Rectal smooth muscle tissue (tissue), 1 donor: Measurements from ENCODE around the gene NUDT3.
"Not testable (repeated sequence)": the region's sequence is repeated elsewhere in the genome, so short reads cannot be mapped to it uniquely, and the experiment has no call there.

Source experiments
- H3K27ac ChIP-seq: one replicate; pipeline ENCODE4 v1.7.0; 2013; ENCODE audit warnings: low read depth, low read length, inconsistent platforms
- H3K27me3 ChIP-seq: one replicate; pipeline ENCODE4 v1.7.0; 2013; ENCODE audit warnings: low read length; ENCODE audit not compliant: control insufficient read depth, insufficient read depth
- H3K36me3 ChIP-seq: one replicate; pipeline ENCODE4 v1.7.0; 2013; ENCODE audit warnings: low read length; ENCODE audit not compliant: control insufficient read depth, insufficient read depth
- H3K4me1 ChIP-seq: one replicate; pipeline ENCODE4 v1.7.0; 2013; ENCODE audit warnings: low read length; ENCODE audit not compliant: control insufficient read depth, insufficient read depth
- H3K4me3 ChIP-seq: one replicate; pipeline ENCODE4 v1.7.0; 2013; ENCODE audit warnings: low read length
- H3K9ac ChIP-seq: one replicate; pipeline ENCODE4 v1.7.0; 2013; ENCODE audit warnings: low read length

Gene NUDT3

DNA sequence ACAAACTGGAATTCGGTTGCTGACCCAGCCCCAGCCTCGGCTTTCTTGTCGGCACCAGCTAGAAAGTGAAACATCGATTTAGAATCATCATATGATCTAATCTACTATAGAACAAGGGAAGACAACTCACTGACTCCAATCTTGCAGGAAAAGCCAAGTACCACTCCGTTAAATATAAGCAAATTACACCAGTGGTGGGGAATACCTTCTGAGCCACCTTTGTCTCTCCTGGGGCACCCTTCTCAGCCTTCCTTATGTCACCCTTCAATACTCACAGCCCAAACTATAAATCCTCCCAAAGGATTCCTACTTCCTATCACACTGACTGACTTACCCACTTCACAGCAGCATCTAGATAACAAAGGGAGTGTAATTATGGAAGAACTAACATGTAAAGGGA is 25.9 kb upstream of the NUDT3 start:
- Histone ChIP-seq H3K27me3 (no peaks in the 10 kb centered on the region), H3K27ac (no peak overlapping the region), H3K4me1 (peaks cover 5% of the 10 kb centered on the region), H3K4me3 (no peak overlapping the region), H3K36me3 (peaks cover 44% of the 10 kb centered on the region), H3K9ac (no peak overlapping the region)

DNA sequence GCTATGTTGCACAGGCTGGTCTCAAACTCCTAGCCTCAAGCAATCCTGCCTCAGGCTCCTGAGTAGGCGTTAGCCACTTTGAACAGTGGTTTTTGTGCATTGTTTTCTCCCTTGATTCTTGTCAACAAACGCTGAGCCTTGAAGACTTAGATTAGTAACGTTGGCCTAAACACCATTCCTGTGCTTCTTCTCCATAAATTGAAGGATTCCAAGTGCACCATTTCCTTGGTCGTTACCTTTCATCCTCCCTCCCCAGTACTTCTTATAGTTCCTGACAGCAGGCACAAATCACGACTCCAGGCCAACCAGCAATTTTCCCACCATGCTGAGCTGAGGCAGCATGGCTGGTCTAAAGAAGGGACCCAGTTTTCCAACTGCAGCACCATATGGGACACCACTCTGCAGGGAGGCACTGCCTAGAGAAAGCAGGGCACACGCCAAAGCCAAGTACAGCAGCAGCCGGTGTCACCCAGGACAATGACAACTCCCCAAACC is 24.5 kb upstream of the NUDT3 start:
- peaks cover 32% of the 10 kb centered on the region for H3K36me3 ChIP-seq
- H3K27ac ChIP-seq = no peak overlapping the region
- H3K9ac ChIP-seq = peak overlapping the region; percentile 16
- H3K4me1 ChIP-seq = peaks cover 5% of the 10 kb centered on the region
- H3K27me3 ChIP-seq = no peaks in the 10 kb centered on the region
- H3K4me3 ChIP-seq = no peak overlapping the region

- H3K4me1 ChIP-seq = peaks cover 5% of the 10 kb centered on the region
- H3K36me3 ChIP-seq = peaks cover 24% of the 10 kb centered on the region
- H3K27me3 ChIP-seq = no peaks in the 10 kb centered on the region
- no peak overlapping the region for H3K4me3 ChIP-seq
- no peak overlapping the region for H3K9ac ChIP-seq
- H3K27ac ChIP-seq = peak overlapping the region; percentile 35
Observed at GRCh38 chr6:34414999-34415858, 22.8 kb upstream of the NUDT3 start.

DNA sequence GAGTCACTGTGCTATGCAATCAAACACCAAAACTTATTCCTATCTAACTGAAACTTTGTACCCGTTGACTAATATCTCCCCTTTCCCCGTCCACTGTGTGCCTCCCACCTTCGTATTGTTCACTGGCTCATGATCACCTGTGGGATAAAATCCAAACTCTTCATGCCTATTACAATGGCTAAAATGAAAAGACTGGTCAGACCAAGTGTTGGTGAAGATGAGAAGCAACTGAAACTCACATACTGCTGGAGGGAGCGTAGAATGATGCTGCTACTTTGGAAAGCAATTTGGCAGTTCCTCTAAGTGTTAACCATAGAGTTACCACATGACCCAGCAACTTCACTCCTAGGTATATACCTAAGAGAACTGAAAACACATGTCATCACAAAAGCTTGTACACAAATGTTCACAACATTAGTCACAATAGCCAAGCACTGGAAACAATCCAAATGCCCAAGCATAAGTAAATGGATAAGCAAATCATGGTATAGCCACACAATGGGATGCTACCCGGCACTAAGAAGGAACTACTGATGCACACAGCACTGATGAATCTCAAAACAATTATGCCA is 20.3 kb upstream of the NUDT3 start:
- peaks cover 11% of the 10 kb centered on the region for H3K36me3 ChIP-seq
- no peaks in the 10 kb centered on the region for H3K27me3 ChIP-seq
- no peak overlapping the region for H3K4me3 ChIP-seq
- H3K27ac ChIP-seq = no peak overlapping the region
- no peak overlapping the region for H3K9ac ChIP-seq
- peaks cover 5% of the 10 kb centered on the region for H3K4me1 ChIP-seq

- Histone ChIP-seq H3K27ac (no peak overlapping the region), H3K36me3 (peaks cover 4% of the 10 kb centered on the region), H3K4me1 (peaks cover 5% of the 10 kb centered on the region), H3K27me3 (no peaks in the 10 kb centered on the region), H3K9ac (no peak overlapping the region), H3K4me3 (no peak overlapping the region)
Observed at GRCh38 chr6:34412016-34412415, 19.5 kb upstream of the NUDT3 start.

DNA sequence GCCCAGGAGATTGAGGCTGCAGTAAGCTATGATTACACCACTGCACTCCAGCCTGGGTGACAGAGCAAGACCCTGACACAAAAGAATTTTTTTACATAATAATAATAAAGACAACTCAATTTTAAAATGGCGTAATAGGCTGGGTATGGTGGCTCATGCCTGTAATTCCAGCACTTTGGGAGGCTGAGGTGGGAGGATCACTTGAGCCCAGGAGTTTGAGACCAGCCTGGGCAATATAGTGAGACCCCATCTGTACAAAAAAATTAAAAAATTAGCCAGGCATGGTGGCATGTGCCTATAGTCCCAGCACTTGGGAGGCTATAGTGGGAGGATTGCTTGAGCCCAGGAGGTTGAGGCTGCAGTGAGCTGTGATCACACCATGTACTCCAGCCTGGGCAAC is 15.4 kb upstream of the NUDT3 start:
- H3K36me3 ChIP-seq, H3K27ac ChIP-seq, H3K27me3 ChIP-seq, H3K9ac ChIP-seq, H3K4me3 ChIP-seq, H3K4me1 ChIP-seq: not testable (repeated sequence)

- H3K4me1 ChIP-seq = peaks cover 3% of the 10 kb centered on the region
Observed at GRCh38 chr6:34396518-34396917, 4.0 kb upstream of the NUDT3 start.

DNA sequence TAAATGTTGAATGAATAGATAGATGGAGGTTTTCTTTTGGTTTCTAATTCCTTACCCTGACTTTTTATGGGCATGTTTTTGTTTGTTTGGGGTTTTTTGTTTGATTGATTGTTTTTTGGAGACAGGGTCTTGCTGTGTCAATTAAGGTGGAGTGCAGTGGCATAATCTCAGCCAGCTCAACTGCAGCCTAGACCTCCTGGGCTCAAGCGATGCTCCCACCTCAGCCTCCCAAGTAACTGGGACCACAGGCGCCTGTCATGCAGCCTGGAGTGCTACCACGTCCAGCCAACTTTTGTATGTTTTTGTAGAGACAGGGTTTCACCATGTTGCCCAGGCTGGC is 1.5 kb upstream of the NUDT3 start:
- Histone ChIP-seq H3K9ac (no peak overlapping the region), H3K4me3 (no peak overlapping the region), H3K36me3 (no peaks in the 10 kb centered on the region), H3K27me3 (no peaks in the 10 kb centered on the region), H3K27ac (no peak overlapping the region), H3K4me1 (peaks cover 11% of the 10 kb centered on the region)

More at GRCh38 chr6:34396518-34396917, 4.0 kb upstream of the NUDT3 start:
- Histone ChIP-seq H3K27ac (no peak overlapping the region), H3K4me3 (no peak overlapping the region), H3K36me3 (no peaks in the 10 kb centered on the region), H3K27me3 (no peaks in the 10 kb centered on the region), H3K9ac (no peak overlapping the region)

GRCh38 chr6:34393191-34393965 is 909 bp upstream of the NUDT3 start:
- Histone ChIP-seq H3K4me3 (peak overlapping the region; percentile 83), H3K27ac (peak overlapping the region; percentile 87), H3K36me3 (no peaks in the 10 kb centered on the region), H3K27me3 (no peaks in the 10 kb centered on the region), H3K9ac (no peak overlapping the region), H3K4me1 (peaks cover 11% of the 10 kb centered on the region)

DNA sequence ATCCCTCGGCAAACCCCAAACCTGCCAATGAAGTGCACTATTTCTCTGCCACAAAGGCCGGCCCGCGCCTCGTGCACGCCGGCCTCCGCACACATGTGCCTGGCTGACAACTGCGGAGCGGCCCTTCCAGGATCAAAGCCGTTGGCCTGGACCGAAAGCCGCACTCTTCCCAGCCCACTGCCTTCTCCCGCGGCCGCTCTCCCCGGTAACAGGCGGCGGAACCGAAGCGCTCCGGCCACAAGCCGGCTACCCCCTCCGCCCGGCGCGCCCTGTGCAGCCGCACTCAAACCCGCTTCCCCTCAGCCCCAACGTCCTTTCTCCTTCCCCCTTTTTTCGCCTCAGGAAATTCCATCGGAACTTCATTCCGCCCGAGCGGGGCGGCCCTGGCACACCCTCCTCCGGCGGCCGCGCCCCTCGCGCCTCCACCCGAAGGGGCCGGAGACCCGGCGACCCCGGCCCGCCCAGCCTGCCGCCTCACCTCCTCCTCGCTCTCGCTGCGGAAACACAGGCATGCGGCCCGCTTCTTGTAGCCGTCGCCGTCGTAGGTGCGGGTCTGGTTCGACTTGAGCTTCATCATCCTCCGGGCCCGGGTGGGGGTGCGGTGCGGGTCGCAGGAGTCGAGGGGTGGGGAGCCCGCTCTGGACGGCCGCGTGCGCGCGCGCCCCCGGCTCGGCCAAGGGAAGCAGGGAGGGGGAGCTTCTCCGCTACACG is 528 bp downstream of the NUDT3 start:
- H3K4me1 ChIP-seq = peaks cover 11% of the 10 kb centered on the region
- H3K4me3 ChIP-seq = peak overlapping the region; percentile 83
- peak overlapping the region; percentile 90 for H3K9ac ChIP-seq
- H3K27me3 ChIP-seq = no peaks in the 10 kb centered on the region
- H3K27ac ChIP-seq = peak overlapping the region; percentile 87
- H3K36me3 ChIP-seq = no peaks in the 10 kb centered on the region

DNA sequence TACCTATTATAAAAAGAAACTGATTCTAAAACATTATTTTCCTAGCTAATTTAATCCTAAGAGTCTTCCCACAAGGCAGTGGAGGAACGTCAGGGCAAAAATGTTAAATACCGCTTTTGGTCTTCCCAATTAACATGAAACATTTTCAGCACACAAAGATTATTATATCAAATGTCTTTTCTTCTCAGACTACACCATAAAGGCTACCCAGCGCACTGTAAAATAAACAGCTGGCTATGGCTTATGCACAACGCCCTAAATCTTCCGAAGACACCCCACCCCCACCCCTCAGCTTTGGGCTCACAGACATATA is 1.0 kb downstream of the NUDT3 start:
- Histone ChIP-seq H3K27me3 (no peaks in the 10 kb centered on the region), H3K27ac (peak overlapping the region; percentile 87), H3K9ac (peak overlapping the region; percentile 90), H3K36me3 (no peaks in the 10 kb centered on the region), H3K4me1 (peaks cover 11% of the 10 kb centered on the region), H3K4me3 (peak overlapping the region; percentile 83)
